ENCODE measurements around the gene TCERG1. TPM values are rescaled to one million over a fixed set of nuclear protein-coding genes. Genes with fewer than 3 reads are reported as not detected.

TCERG1 gene
- total RNA-seq, 1 donor from 2014 or later = 227 TPM

DNA sequence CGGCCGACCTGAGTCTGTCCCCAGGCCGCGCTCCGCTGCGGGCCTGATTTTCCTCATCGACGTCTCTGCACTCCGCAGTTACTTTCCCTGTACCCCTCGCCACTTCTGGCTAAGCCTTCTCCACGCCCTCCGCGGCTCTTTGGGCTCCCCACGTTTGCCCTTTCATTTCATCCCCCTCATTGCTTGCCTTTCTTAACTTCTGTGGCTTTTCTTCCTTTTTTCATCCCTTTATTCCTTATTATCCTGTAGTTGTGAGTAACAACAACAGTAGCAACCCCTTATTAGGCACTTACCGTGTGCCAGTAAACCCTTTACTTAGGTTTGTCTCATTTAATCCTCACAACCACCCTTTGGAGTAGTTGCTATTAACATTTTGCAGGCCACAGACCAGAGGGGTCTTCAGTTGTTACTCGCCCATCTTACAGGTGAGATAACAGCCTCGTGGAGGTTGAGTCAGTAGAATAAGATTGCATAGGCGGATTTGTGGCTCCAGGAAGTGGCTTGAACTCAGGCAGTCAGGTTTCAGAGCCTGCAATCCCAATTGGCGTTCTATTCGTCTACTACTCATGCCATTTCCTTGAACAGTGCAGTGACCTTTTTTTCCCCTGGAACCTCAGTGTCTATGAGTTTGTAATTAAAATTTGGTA, 724 bp downstream of the TCERG1 start:
- TF ChIP-seq, protein P1, sequence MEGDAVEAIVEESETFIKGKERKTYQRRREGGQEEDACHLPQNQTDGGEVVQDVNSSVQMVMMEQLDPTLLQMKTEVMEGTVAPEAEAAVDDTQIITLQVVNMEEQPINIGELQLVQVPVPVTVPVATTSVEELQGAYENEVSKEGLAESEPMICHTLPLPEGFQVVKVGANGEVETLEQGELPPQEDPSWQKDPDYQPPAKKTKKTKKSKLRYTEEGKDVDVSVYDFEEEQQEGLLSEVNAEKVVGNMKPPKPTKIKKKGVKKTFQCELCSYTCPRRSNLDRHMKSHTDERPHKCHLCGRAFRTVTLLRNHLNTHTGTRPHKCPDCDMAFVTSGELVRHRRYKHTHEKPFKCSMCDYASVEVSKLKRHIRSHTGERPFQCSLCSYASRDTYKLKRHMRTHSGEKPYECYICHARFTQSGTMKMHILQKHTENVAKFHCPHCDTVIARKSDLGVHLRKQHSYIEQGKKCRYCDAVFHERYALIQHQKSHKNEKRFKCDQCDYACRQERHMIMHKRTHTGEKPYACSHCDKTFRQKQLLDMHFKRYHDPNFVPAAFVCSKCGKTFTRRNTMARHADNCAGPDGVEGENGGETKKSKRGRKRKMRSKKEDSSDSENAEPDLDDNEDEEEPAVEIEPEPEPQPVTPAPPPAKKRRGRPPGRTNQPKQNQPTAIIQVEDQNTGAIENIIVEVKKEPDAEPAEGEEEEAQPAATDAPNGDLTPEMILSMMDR (IDR thresholded peaks at IDR 0.05) = no peak
- TF ChIP-seq EZH2 (IDR thresholded peaks at IDR 0.05) (no peak), EZH2phosphoT487 (IDR thresholded peaks at IDR 0.05) (no peak)
- H3K27ac ChIP-seq = peak overlapping the region; percentile 54
- peaks cover 5% of the 10 kb centered on the region for H3K27me3 ChIP-seq
- Mint-ChIP-seq H3K27me3 (ENCODE audit: insufficient read depth, low read depth) (peaks cover 4% of the 10 kb centered on the region), H3K4me1 (peaks cover 16% of the 10 kb centered on the region), H3K9me3 (no peaks in the 10 kb centered on the region), H3K36me3 (no peaks in the 10 kb centered on the region), H3K4me3 (peak overlapping the region; percentile 93), H3K27ac (peak overlapping the region; percentile 96)
- peak overlapping the region; percentile 96 for H3K9ac ChIP-seq
- H3F3A ChIP-seq (ENCODE audit: low read depth) = no peaks in the 10 kb centered on the region
- H3K4me3 ChIP-seq = peak overlapping the region; percentile 95
- DNase-seq (ENCODE audit: low spot score) = no peak
- peak overlapping the region; percentile 92 for H3K4me2 ChIP-seq
- peaks cover 52% of the 10 kb centered on the region for H4K20me1 ChIP-seq (ENCODE audit: low read depth)
- peaks cover 57% of the 10 kb centered on the region for H3K79me2 ChIP-seq (ENCODE audit: low read depth)
- peaks cover 13% of the 10 kb centered on the region for H3K4me1 ChIP-seq
- peak overlapping the region; percentile 86 for H2AFZ ChIP-seq (replicated peaks)
- no peaks in the 10 kb centered on the region for H3K36me3 ChIP-seq
- H3K9me3 ChIP-seq (ENCODE audit: low read depth) = no peaks in the 10 kb centered on the region

DNA sequence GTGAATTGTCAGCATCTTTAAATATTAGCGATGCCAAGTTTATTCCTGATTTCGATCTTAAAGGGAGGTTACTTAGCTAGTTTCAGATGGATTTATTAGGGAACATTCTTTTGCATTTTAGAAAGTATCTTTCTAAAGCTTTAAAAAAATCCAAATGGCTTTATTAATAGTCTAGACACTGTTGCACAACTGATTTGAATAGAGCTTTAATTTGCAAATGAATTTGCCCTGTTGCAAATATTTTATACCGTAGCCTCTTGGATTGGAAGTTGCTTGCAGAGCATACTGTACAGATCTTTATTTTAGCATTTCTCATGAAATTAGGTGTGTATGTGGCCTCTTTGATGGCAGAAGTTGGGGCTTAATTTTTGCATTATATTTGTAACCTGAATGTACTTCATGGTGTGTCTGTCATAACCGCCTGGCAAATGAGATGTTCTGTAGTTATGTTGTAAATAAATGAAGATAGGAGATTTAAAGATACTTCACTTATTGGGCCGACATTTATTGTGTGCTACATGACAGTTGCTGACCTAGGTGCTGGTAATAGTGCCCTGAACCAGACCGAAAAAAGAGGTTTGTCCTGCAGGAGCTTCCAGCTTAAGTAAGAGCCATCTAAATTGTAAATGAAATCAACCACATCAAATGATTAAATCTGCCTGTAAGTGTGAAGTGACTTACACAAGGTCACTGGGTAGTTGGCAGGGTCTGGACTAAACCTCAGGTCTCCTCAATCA, 1.8 kb downstream of the TCERG1 start:
- Histone ChIP-seq H3K27ac (no peak overlapping the region), H3K79me2 (ENCODE audit: low read depth) (peaks cover 68% of the 10 kb centered on the region), H2AFZ (replicated peaks) (no peak overlapping the region), H3K36me3 (no peaks in the 10 kb centered on the region), H3K9me3 (ENCODE audit: low read depth) (no peaks in the 10 kb centered on the region), H3K27me3 (no peaks in the 10 kb centered on the region), H3K4me3 (peak overlapping the region; percentile 95), H3K4me2 (peak overlapping the region; percentile 92), H3K4me1 (peaks cover 13% of the 10 kb centered on the region), H4K20me1 (ENCODE audit: low read depth) (peaks cover 63% of the 10 kb centered on the region), H3K9ac (peak overlapping the region; percentile 96), H3F3A (ENCODE audit: low read depth) (no peaks in the 10 kb centered on the region)
- Mint-ChIP-seq H3K4me1 (peaks cover 16% of the 10 kb centered on the region), H3K27ac (no peak overlapping the region), H3K9me3 (no peaks in the 10 kb centered on the region), H3K27me3 (ENCODE audit: insufficient read depth, low read depth) (peaks cover 4% of the 10 kb centered on the region), H3K36me3 (no peaks in the 10 kb centered on the region), H3K4me3 (peak overlapping the region; percentile 93)
- DNase-seq (ENCODE audit: low spot score) = no peak
- no peak for TF ChIP-seq EZH2phosphoT487 (IDR thresholded peaks at IDR 0.05)
- TF ChIP-seq, protein P1 (IDR thresholded peaks at IDR 0.05) = no peak

DNA sequence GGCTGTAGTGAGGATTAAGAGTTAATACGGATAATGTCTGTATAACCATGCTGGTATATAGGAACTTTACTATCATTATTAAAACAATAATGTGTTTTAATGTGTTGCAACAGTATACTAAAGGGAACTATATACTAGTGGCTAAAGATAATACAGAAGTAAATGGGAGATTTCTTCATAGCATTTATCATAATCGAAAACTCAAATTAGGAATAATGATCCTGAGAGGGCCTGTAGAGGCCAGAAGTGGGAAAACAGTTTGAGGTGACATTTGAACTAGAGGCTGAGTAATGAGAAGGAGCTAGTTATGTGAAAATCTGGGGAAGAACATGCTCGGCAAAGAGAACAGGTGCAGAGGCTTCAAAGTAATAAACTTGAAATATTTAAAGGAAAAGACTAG, 2.9 kb downstream of the TCERG1 start:
- no peak for DNase-seq (ENCODE audit: low spot score)
- TF ChIP-seq, protein P1 (IDR thresholded peaks at IDR 0.05) = no peak
- TF ChIP-seq EZH2 (IDR thresholded peaks at IDR 0.05) (no peak), EZH2phosphoT487 (IDR thresholded peaks at IDR 0.05) (no peak)
- no peak overlapping the region for H3K4me3 Mint-ChIP-seq
- no peaks in the 10 kb centered on the region for H3K9me3 Mint-ChIP-seq
- no peaks in the 10 kb centered on the region for H3K27me3 ChIP-seq
- H3K4me2 ChIP-seq = no peak overlapping the region
- peaks cover 79% of the 10 kb centered on the region for H3K79me2 ChIP-seq (ENCODE audit: low read depth)
- peaks cover 16% of the 10 kb centered on the region for H3K4me1 Mint-ChIP-seq
- no peaks in the 10 kb centered on the region for H3F3A ChIP-seq (ENCODE audit: low read depth)
- no peaks in the 10 kb centered on the region for H3K9me3 ChIP-seq (ENCODE audit: low read depth)
- peaks cover under 1% of the 10 kb centered on the region for H3K36me3 ChIP-seq
- H3K4me1 ChIP-seq = peaks cover 13% of the 10 kb centered on the region
- no peak overlapping the region for H2AFZ ChIP-seq (replicated peaks)
- peaks cover 3% of the 10 kb centered on the region for H3K36me3 Mint-ChIP-seq
- no peak overlapping the region for H3K27ac ChIP-seq
- H3K9ac ChIP-seq = no peak overlapping the region
- peaks cover 73% of the 10 kb centered on the region for H4K20me1 ChIP-seq (ENCODE audit: low read depth)
- H3K27ac Mint-ChIP-seq = no peak overlapping the region
- H3K27me3 Mint-ChIP-seq (ENCODE audit: insufficient read depth, low read depth) = peaks cover 4% of the 10 kb centered on the region
- no peak overlapping the region for H3K4me3 ChIP-seq
